ENCODE measurements around the gene ACKR3.

The ACKR3 gene

GRCh38 chr2:236606023-236606422 is 36.4 kb downstream of the ACKR3 start:
- TF ChIP-seq, protein P1, sequence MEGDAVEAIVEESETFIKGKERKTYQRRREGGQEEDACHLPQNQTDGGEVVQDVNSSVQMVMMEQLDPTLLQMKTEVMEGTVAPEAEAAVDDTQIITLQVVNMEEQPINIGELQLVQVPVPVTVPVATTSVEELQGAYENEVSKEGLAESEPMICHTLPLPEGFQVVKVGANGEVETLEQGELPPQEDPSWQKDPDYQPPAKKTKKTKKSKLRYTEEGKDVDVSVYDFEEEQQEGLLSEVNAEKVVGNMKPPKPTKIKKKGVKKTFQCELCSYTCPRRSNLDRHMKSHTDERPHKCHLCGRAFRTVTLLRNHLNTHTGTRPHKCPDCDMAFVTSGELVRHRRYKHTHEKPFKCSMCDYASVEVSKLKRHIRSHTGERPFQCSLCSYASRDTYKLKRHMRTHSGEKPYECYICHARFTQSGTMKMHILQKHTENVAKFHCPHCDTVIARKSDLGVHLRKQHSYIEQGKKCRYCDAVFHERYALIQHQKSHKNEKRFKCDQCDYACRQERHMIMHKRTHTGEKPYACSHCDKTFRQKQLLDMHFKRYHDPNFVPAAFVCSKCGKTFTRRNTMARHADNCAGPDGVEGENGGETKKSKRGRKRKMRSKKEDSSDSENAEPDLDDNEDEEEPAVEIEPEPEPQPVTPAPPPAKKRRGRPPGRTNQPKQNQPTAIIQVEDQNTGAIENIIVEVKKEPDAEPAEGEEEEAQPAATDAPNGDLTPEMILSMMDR (IDR thresholded peaks at IDR 0.05; ENCODE audit: low read depth, low read length, missing control alignments) = no peak
- H3K4me3 ChIP-seq (ENCODE audit: low read depth, low read length) = no peak overlapping the region
- DNase-seq (ENCODE audit: low read depth) = no peak

GRCh38 chr2:236607471-236608187 is 38.0 kb downstream of the ACKR3 start:
- no peak overlapping the region for H3K4me3 ChIP-seq (ENCODE audit: low read depth, low read length)
- DNase-seq (ENCODE audit: low read depth) = no peak
- TF ChIP-seq, protein P1 (IDR thresholded peaks at IDR 0.05; ENCODE audit: low read depth, low read length, missing control alignments) = peak; percentile 11

DNA sequence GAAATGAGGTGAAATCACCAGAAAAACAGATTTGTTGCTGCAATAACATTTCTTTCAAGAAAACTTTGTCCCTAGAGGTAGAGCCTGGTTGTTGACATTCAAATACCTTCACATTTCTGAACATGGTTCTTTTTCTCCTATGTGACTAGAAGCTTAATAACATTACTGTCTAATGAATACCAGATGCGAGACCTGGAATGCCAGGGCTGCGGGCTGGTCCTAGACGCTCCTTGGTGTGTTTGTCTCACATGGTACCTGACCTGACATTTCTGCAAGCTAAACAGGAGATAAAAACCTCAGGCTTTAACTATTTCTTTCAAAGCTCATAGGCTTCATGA is 38.5 kb downstream of the ACKR3 start:
- TF ChIP-seq, protein P1 (IDR thresholded peaks at IDR 0.05; ENCODE audit: low read depth, low read length, missing control alignments) = no peak
- no peak overlapping the region for H3K4me3 ChIP-seq (ENCODE audit: low read depth, low read length)
- DNase-seq (ENCODE audit: low read depth) = no peak

DNA sequence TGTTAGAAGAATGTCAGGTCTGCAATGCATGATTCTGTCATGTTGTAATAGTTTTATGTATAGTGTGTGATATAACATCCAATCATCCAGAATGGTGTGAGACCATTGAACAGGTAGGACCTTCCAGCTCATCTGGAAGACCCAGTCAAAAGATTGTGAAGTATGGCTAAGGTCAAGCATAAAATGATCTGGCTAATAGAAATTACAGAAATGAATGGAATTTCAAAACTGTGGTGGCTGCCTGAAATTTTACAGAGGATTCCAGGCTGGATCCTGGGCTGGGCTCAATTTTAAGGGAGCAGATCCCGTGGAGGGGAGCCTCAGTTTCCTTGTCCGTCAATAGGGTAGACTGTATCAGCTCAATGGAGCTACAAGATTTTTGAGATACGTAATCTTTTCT is 39.1 kb downstream of the ACKR3 start:
- H3K4me3 ChIP-seq (ENCODE audit: low read depth, low read length) = no peak overlapping the region
- TF ChIP-seq, protein P1 (IDR thresholded peaks at IDR 0.05; ENCODE audit: low read depth, low read length, missing control alignments) = no peak
- DNase-seq (ENCODE audit: low read depth) = no peak

DNA sequence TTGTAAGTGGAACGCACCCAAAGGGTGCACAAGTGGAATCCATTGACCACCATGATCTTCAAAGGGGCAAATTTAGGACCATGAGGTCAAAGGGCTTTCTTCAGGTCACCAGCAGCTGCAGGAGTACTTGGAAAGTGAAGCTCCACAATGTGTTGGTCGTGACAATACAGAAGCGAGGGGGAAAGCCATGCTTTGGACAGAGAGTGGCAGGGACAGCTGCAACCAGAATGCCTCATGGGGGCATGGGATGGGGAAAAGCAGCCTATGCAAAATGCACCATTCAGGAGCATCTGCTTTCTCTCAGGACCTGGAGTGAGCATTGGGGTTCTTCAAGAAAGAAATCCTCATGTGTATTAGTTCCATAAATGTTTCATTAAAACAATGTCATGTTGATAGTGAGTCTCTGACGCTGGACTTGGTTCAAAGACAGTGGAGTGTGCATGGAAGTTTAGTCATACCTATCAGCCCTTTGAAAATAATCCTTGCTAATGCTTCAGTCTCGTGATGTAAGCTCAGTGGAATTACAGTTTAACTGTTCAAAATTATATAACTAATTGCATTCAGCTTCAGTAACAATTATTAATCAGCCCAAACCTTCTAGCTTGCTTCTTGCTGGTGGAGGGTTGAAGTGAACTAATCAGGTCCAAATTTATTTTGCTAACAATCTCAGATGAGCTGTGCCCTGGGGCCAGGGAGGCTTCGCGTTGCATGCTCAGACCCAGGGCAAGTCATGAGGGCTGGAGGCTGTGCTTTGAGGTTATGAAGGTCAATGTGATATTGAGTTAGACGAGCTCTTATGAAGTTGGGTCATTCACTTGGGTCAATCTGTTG is 41.6 kb downstream of the ACKR3 start:
- TF ChIP-seq, protein P1 (IDR thresholded peaks at IDR 0.05; ENCODE audit: low read depth, low read length, missing control alignments) = no peak
- DNase-seq (ENCODE audit: low read depth) = no peak
- no peak overlapping the region for H3K4me3 ChIP-seq (ENCODE audit: low read depth, low read length)

DNA sequence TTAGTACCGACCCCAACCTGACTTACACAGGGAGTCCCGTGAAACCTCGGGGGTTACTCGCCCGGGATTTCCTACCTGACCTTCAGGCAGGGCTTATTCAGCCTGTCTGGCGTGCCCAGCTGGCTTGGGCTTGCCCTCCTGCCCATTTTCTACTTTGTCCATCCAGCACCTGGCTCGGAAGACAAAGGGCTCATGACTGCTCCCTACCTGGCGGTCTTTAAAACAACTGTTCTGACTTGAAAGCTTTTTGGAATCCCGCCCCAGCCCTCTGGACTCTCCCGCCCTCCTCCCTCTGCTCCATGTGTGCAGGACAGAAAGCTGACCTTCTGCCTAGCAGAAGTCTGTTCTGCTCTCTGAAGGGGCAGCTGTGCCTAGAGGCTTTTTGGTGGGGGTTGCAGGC is 43.1 kb downstream of the ACKR3 start:
- TF ChIP-seq, protein P1 (IDR thresholded peaks at IDR 0.05; ENCODE audit: low read depth, low read length, missing control alignments) = no peak
- no peak for DNase-seq (ENCODE audit: low read depth)
- no peak overlapping the region for H3K4me3 ChIP-seq (ENCODE audit: low read depth, low read length)

Measured in GM12864 (cell line).